ENCODE data around the gene PCSK1.

Gene PCSK1

DNA sequence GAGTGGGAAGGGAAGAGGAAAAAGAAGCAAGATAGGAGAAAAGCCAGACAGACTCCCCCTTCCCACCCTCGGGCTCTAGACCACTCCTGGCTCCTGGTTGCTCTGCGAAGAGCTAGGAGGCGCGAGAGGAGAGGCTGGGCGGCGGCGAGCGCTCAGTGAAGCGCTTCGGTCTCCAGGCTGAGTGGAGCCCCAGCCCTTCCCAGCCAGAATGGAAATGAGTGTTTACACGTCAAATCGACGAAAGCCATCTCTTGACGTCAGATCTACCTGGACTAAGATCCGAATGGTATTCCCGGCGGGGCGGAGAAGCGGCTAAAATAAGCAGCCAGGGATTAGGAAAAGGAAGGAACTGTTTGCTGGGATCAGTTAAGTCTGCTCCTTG, at the start of gene PCSK1:
Gene PCSK1, minus strand, starts transcription at position 183 of the 382 bp plus-strand sequence. CDS start 206 bp downstream, outside the sequence.
- FAIRE-seq, result no peak

GRCh38 chr5:96481867-96482266, 48.8 kb upstream of the PCSK1 start:
- FAIRE-seq (no peak), DNase-seq (ENCODE audit: insufficient read length, low spot score) (no peak)

More for the DNA sequence above, at the start of gene PCSK1:
- no peak for DNase-seq (ENCODE audit: insufficient read length, low spot score)

DNA sequence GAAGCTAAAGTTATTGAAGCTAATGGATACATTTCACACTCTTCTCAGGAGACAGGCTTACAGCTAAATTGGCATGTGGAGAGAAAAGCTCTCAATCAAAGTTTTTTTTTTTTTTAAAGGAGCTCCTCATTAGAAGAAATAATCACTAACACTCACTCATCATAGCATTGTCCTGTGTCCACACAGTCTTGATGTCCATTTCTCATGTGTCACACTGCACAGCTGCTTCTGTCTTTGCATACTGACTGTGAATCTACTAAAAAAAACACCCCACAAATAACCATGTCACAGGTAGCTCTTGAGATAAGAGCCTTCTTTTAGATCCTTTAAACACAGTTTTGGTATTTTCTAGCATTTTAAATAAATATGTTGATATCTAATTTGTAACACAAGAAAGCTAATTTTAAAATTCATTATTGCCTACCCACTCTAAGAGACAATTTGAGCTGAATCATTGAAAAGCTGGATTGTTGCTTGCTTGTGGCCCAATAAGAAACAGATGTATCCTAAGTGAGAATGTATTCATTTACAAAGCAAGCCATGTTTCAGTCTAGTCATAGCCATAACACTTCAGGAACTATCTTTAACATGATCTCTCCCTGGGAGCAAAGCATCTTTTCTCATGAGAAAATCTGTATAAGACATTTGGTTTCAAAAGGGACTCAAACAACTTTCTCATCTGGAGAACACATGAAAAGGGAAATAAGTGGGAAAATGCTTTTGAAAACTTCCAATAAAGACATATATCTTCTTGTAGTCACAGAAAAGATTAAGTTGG, 48.1 kb upstream of the PCSK1 start:
- no peak for DNase-seq (ENCODE audit: insufficient read length, low spot score)
- no peak for FAIRE-seq

GRCh38 chr5:96478983-96479382, 45.9 kb upstream of the PCSK1 start:
- no peak for DNase-seq (ENCODE audit: insufficient read length, low spot score)
- no peak for FAIRE-seq

- no peak for FAIRE-seq
Observed at GRCh38 chr5:96476654-96477053, 43.6 kb upstream of the PCSK1 start.

DNA sequence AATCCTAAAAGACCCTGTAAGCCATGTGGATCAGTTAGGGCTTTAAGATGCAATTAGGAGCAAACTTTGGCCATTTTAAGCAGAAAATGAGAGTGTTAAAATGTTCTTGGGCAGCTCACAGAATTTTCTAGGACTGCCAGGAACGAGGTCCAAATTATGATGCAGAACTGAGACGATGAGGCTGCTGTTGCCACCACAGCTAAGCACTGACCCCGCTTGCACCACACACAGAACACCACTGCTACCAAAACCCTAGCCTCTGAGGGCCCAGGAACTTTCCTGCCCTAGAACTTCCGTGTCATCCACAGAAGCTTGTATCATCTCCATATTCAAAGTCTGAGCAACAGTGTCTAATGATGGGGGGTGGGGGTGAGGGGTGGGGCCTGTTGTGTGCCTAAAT, 41.0 kb upstream of the PCSK1 start:
- DNase-seq (ENCODE audit: insufficient read length, low spot score) (no peak), FAIRE-seq (no peak)

More at GRCh38 chr5:96476654-96477053, 43.6 kb upstream of the PCSK1 start:
- no peak for DNase-seq (ENCODE audit: insufficient read length, low spot score)

- DNase-seq (ENCODE audit: insufficient read length, low spot score), result no peak
- FAIRE-seq, result no peak
Observed at GRCh38 chr5:96473155-96473554, 40.1 kb upstream of the PCSK1 start.

DNA sequence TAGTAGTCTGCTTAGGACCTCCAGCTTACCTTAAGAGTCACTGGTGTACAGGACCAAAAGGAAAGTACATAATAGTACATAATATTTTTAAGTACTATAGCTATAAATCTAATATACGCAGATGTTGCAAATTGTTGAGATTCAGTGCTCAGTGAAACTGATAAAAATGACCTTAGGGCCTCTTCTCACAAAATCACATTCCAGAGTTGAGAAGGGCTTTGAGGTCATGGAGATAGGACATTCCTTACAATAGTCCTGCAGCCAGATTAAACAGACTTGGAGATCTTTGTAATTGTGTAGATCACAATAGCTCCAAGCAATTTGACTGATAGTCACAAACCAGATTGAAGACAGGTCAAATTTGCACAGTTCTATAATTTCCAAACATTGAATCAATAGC, 37.7 kb upstream of the PCSK1 start:
- no peak for DNase-seq (ENCODE audit: insufficient read length, low spot score)
- FAIRE-seq, result no peak

- DNase-seq (ENCODE audit: insufficient read length, low spot score) (no peak), FAIRE-seq (no peak)
Observed at GRCh38 chr5:96468956-96469355, 35.9 kb upstream of the PCSK1 start.

DNA sequence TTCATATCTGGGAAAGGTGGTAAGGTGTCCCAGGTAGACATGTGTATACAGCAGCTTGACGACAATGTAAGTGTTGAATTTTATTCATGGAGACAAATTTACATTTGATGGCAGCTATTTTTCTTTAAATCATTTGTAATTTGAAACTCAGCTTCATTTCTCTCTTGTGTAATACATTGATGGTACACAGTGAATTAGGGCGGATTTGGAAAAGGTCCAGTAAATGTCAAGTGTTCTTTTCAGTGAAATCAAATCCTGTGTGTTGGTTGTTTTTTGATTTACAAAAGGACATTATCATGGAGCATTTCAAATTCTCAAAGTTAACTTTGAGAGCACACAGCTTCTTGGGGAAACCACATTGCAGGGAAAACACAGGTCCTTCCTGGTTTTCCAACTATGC, 30.0 kb upstream of the PCSK1 start:
- FAIRE-seq (no peak), DNase-seq (ENCODE audit: insufficient read length, low spot score) (no peak)

DNA sequence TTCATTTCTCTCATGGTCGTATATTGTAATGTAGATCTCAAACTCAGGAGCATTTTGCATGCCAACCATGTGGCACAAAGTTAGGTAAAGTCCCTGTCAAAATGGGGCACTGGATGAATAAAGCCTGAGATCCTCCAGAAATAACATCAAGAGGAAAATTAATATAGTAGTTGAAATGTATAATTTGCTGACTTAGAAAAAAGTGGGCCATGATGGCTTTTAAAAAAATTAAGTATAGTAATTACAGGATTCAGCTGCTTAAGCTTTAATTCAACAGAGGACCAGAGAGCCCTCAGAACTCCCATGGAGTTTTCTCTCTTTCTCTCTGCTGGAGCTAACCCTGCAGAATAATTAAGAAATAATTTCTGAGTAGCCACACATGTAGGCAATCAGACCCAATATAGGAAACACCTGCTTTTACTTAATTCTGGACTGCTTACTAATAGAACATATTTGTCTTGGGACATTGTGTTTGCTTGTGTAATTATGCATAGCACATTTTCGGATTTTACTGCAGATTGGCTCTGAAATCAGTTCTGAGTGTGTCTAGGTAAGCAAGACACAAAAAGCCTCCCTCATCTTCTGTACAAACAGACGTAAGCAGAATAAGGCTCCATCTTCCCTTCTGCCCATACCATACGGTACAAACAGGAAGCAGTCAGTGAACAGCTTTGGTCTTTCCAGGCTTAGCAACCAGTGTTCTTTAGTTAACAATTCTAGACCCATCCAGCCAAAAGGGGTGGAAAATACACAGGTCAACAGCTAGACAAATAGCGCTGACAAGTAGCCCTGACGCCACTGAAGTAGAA, 26.5 kb upstream of the PCSK1 start:
- DNase-seq (ENCODE audit: insufficient read length, low spot score) (no peak), FAIRE-seq (no peak)

- DNase-seq (ENCODE audit: insufficient read length, low spot score), result no peak
- no peak for FAIRE-seq
Observed at GRCh38 chr5:96458176-96458575, 25.1 kb upstream of the PCSK1 start.

- no peak for DNase-seq (ENCODE audit: insufficient read length, low spot score)
- no peak for FAIRE-seq
Observed at GRCh38 chr5:96455789-96456188, 22.7 kb upstream of the PCSK1 start.

GRCh38 chr5:96453394-96453793, 20.3 kb upstream of the PCSK1 start:
- FAIRE-seq (no peak), DNase-seq (ENCODE audit: insufficient read length, low spot score) (no peak)

GRCh38 chr5:96447949-96448348, 14.9 kb upstream of the PCSK1 start:
- FAIRE-seq (no peak), DNase-seq (ENCODE audit: insufficient read length, low spot score) (peak; percentile 20)

DNA sequence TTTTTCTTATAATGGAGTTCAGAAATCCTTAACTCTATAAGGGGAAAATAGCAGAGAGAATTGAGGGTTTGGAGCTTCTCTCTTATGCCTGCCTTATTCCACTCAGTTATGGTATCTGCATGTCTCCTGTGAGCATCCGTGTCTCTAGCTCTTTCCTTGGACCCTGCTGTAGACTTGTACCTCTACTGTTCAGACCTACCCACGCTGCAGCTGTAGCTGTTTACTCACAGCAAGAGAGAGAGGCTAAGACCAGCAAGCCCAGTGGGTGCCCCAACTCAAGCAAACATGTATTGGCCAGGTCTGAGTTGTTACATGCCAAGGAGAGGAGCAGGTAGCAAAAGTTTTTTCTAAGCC, 7.1 kb upstream of the PCSK1 start:
- no peak for DNase-seq (ENCODE audit: insufficient read length, low spot score)
- FAIRE-seq, result no peak

DNA sequence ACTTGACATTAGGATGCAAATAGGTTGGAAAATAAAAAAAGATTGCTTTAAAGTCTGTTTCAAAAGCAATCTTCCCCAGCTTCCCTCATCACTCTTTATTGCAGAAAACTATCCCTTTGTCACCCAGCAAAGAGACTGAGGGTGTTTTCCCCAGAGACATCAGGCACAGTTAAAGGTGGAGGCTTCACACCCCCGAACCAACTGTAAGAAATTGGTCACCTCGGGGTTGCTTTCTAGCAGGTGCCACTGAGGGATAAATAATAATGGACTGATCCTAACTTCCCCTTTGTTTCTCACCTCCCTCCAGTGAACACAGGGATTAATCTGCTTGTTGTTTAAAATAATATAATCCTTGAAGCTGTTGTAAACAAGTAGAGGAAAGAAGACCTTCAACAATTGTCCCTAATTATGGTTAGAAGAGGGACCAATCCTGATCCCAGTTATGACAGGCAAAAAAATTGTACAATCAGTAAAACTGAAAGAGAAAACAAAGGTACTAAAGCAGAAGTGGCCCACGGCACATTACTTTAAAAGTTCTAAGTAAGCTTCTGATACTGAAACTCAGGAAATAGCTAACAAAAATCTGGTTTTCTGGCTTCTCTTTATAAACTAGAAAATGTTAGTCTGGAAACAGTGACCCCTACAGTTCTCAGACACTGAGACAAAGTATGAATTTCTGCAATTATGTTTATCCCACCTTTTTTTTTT, 6.6 kb upstream of the PCSK1 start:
- DNase-seq (ENCODE audit: insufficient read length, low spot score) (no peak), FAIRE-seq (no peak)

GRCh38 chr5:96434201-96434645, 1.2 kb upstream of the PCSK1 start:
- peak; percentile 69 for DNase-seq (ENCODE audit: insufficient read length, low spot score)
- peak; percentile 16 for FAIRE-seq

DNA sequence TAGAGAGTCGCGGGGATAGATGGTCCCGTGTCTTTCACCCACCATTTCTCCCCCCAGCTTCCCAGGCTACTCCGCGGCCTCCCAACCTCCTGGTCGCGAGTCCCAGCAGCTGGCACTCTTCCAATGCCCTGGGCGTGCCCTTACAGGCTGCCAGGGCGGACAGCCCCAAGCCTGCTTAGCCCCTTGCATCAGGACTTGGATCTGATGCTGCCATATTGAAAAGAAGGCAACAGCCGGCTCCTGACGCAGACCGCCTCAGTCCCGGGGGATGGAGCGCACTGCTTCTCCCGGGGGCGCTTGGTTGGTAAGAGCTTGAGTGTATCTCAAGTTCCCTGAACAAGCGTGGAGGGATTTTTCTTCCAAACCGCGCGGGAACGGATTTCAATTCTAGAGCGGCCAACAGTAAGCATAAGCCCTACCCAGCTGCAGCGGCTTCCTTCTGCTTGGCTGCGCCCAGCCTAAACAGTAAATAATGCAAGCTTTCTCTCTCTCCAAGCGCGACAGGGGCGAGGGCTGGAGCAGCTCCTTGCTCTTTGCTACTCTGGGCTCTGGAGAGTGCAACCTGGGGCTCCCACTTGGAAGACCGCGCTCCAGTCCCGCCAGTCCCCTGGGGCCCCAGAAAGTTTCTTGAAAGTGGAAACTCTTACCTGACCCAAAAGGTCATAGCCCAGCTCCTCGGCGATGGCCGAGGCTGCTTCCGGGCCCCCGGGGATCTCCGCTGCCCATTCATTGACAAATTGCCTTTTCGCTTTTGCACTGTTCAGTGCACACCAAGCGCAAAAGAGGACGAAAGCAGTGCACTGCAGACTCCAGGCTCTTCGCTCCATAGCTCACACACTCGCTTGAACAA, 607 bp downstream of the PCSK1 start:
- no peak for FAIRE-seq
- DNase-seq (ENCODE audit: insufficient read length, low spot score), result no peak

GRCh38 chr5:96431376-96432187, 1.5 kb downstream of the PCSK1 start:
- DNase-seq (ENCODE audit: insufficient read length, low spot score) (no peak), FAIRE-seq (no peak)

Data from HTR-8/SVneo (cell line).